A549 treated with DMSO at 1 μM for 4 hours (cell line): Measurements from ENCODE around the gene FRA10AC1. TPM values are rescaled to one million over a fixed set of nuclear protein-coding genes. Genes with fewer than 3 reads are reported as not detected.

ENCODE experiments used
- total RNA-seq: library from RNA; stranded (reverse); fragments of 200-300 nt; extraction: Qiagen RNA extraction; gene quantifications from 5 replicates; pipeline ENCODE4 v1.2.3, GENCODE V29; 2022; ENCODE audit warnings: low read depth

The FRA10AC1 gene
- 3.4 to 6.4 TPM (median 5.8 TPM) in 5 replicates for total RNA-seq

GRCh38 chr10:93702210-93703001, at the start of gene FRA10AC1:
FRA10AC1 (minus strand) TSS chr10:93702592; CDS start chr10:93700106, 2,486 bp downstream.

Other genes with a start within 250 kb of the FRA10AC1 start
- 201 to 255 TPM (median 239 TPM) in 5 replicates for gene MYOF, start 220.3 kb downstream of the FRA10AC1 start, total RNA-seq
- gene CEP55, start 206.0 kb downstream of the FRA10AC1 start, total RNA-seq: 56.8 to 76.0 TPM (median 71.2 TPM) in 5 replicates
- 0.17 to 0.31 TPM (median 0.21 TPM) in 5 replicates for gene FFAR4, start 135.9 kb downstream of the FRA10AC1 start, total RNA-seq
- gene RBP4, start 101.4 kb downstream of the FRA10AC1 start, total RNA-seq: 4.8 to 10.4 TPM (median 6.8 TPM) in 5 replicates
- not detected in 5 replicates for gene PDE6C, start 90.1 kb downstream of the FRA10AC1 start, total RNA-seq
- not detected in 5 replicates for gene LGI1, start 55.3 kb upstream of the FRA10AC1 start, total RNA-seq
- gene SLC35G1, start 191.4 kb upstream of the FRA10AC1 start, total RNA-seq: 8.6 to 11.8 TPM (median 10.2 TPM) in 5 replicates